ENCODE results near the gene CCDC127. TPM values are rescaled to one million over a fixed set of nuclear protein-coding genes. Genes with fewer than 3 reads are reported as not detected.

Gene CCDC127
- polyA plus RNA-seq, 3 donors, result 0.68 to 1.5 (median 0.85) TPM

DNA sequence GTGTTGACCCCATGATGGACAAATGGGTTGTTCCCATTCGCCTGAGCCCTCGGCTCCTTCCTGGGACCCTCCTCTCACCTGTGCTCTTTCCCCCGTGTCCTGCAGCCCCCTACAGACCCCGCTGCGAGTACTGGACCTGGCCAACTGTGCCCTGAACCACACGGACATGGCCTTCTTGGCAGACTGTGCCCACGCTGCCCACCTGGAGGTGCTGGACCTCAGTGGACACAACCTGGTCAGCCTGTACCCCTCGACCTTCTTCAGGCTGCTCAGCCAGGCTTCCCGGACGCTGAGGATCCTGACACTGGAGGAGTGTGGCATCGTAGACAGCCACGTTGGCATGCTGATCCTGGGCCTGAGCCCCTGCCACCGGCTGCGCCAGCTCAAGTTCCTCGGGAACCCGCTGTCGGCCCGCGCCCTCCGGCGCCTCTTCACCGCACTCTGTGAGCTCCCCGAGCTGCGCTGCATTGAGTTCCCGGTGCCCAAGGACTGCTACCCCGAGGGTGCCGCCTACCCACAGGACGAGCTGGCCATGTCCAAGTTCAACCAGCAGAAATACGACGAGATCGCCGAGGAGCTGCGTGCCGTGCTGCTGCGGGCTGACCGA, 23.2 kb downstream of the CCDC127 start:
- no peak overlapping the region for H3K4me3 Mint-ChIP-seq
- Histone ChIP-seq H4K20me1 (ENCODE audit: insufficient read depth, low read length) (no peaks in the 10 kb centered on the region), H3K9me3 (replicated peaks in 1 of 2; ENCODE audit: control insufficient read depth in 1 of 2, insufficient read depth in 1 of 2, low read length in 2 of 2) (no peaks in the 10 kb centered on the region), H3K36me3 (replicated peaks in 1 of 2; ENCODE audit: control insufficient read depth in 1 of 2, insufficient read depth in 2 of 2, low read length in 2 of 2) (no peaks in the 10 kb centered on the region), H2AFZ (ENCODE audit: insufficient read depth, low read depth, low read length, poor library complexity, severe bottlenecking) (no peak overlapping the region), H3K4me2 (replicated peaks; ENCODE audit: extremely low read depth, low read length, poor library complexity, severe bottlenecking) (no peak overlapping the region), H3K9ac (ENCODE audit: insufficient read depth, low read length, poor library complexity, severe bottlenecking) (no peak overlapping the region), H3K4me3 (replicated peaks in 1 of 3; ENCODE audit: low read depth in 2 of 3, low read length in 3 of 3) (no peak overlapping the region), H3K27ac (ENCODE audit: low read depth in 1 of 2, low read length in 2 of 2) (no peak overlapping the region), H3K79me2 (ENCODE audit: insufficient read depth, low read length) (no peaks in the 10 kb centered on the region), H3K27me3 (ENCODE audit: control insufficient read depth in 2 of 2, insufficient read depth in 2 of 2, low read length in 2 of 2) (peaks cover 0 to 8% of the 10 kb centered on the region in 2 donors), H3K4me1 (ENCODE audit: control insufficient read depth in 1 of 2, insufficient read depth in 2 of 2, low read length in 2 of 2) (no peaks in the 10 kb centered on the region)
- no peaks in the 10 kb centered on the region for H3K4me1 Mint-ChIP-seq
- WGBS (ENCODE audit: insufficient coverage), result 95% methylated on average over 36 of the region's 36 CpGs
- no peak overlapping the region for H3K27ac Mint-ChIP-seq
- no peak for DNase-seq
- H3K27me3 Mint-ChIP-seq (ENCODE audit: low read depth in 3 of 3), result peaks cover 9 to 29% (median 15%) of the 10 kb centered on the region in 3 donors
- intact Hi-C loops (cut with micrococcal nuclease), result no loop called here
- TF ChIP-seq, protein P1, sequence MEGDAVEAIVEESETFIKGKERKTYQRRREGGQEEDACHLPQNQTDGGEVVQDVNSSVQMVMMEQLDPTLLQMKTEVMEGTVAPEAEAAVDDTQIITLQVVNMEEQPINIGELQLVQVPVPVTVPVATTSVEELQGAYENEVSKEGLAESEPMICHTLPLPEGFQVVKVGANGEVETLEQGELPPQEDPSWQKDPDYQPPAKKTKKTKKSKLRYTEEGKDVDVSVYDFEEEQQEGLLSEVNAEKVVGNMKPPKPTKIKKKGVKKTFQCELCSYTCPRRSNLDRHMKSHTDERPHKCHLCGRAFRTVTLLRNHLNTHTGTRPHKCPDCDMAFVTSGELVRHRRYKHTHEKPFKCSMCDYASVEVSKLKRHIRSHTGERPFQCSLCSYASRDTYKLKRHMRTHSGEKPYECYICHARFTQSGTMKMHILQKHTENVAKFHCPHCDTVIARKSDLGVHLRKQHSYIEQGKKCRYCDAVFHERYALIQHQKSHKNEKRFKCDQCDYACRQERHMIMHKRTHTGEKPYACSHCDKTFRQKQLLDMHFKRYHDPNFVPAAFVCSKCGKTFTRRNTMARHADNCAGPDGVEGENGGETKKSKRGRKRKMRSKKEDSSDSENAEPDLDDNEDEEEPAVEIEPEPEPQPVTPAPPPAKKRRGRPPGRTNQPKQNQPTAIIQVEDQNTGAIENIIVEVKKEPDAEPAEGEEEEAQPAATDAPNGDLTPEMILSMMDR (IDR thresholded peaks at IDR 0.05), result no peak
- no peaks in the 10 kb centered on the region for H3K36me3 Mint-ChIP-seq
- peaks cover 0 to 2% (median 0%) of the 10 kb centered on the region in 7 donors for H3K9me3 Mint-ChIP-seq

DNA sequence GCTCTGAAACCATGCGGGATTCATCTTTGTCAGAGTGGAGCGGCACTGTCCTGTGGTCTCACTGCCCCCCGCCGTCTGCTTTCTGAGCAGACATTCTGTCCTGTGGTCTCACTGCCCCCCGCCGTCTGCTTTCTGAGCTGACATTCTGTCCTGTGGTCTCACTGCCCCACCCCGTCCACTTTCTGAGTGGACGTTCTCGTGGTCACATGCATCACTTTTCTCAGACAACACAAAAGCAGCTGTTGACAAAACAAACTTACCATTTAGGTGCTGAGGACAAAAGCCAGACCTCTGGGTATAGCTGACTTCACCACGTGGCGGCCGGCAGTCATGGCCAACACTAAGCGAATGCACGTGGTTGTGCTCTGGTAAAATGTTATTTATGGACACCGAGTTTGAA, 23.9 kb downstream of the CCDC127 start:
- no peak overlapping the region for H3K4me2 ChIP-seq (replicated peaks; ENCODE audit: extremely low read depth, low read length, poor library complexity, severe bottlenecking)
- no peaks in the 10 kb centered on the region for H4K20me1 ChIP-seq (ENCODE audit: insufficient read depth, low read length)
- Mint-ChIP-seq H3K27ac (no peak overlapping the region), H3K36me3 (no peaks in the 10 kb centered on the region), H3K9me3 (peaks cover 0 to 2% (median 0%) of the 10 kb centered on the region in 7 donors), H3K4me1 (no peaks in the 10 kb centered on the region), H3K4me3 (no peak overlapping the region), H3K27me3 (ENCODE audit: low read depth in 3 of 3) (peaks cover 9 to 33% (median 15%) of the 10 kb centered on the region in 3 donors)
- WGBS (ENCODE audit: insufficient coverage), result 93% methylated on average over 8 of the region's 15 CpGs
- H2AFZ ChIP-seq (ENCODE audit: insufficient read depth, low read depth, low read length, poor library complexity, severe bottlenecking), result no peak overlapping the region
- no peak for DNase-seq
- no peak overlapping the region for H3K9ac ChIP-seq (ENCODE audit: insufficient read depth, low read length, poor library complexity, severe bottlenecking)
- no peak overlapping the region for H3K27ac ChIP-seq (ENCODE audit: low read depth in 1 of 2, low read length in 2 of 2)
- H3K27me3 ChIP-seq (ENCODE audit: control insufficient read depth in 2 of 2, insufficient read depth in 2 of 2, low read length in 2 of 2), result peaks cover 0 to 8% of the 10 kb centered on the region in 2 donors
- no peaks in the 10 kb centered on the region for H3K4me1 ChIP-seq (ENCODE audit: control insufficient read depth in 1 of 2, insufficient read depth in 2 of 2, low read length in 2 of 2)
- H3K36me3 ChIP-seq (replicated peaks in 1 of 2; ENCODE audit: control insufficient read depth in 1 of 2, insufficient read depth in 2 of 2, low read length in 2 of 2), result no peaks in the 10 kb centered on the region
- intact Hi-C loops (cut with micrococcal nuclease), result no loop called here
- H3K4me3 ChIP-seq (replicated peaks in 1 of 3; ENCODE audit: low read depth in 2 of 3, low read length in 3 of 3), result no peak overlapping the region
- no peaks in the 10 kb centered on the region for H3K79me2 ChIP-seq (ENCODE audit: insufficient read depth, low read length)
- TF ChIP-seq, protein P1 (IDR thresholded peaks at IDR 0.05), result no peak
- H3K9me3 ChIP-seq (replicated peaks in 1 of 2; ENCODE audit: control insufficient read depth in 1 of 2, insufficient read depth in 1 of 2, low read length in 2 of 2), result no peaks in the 10 kb centered on the region

Measured in CD14-positive monocyte (primary cell).